Hematopoietic multipotent progenitor cell treated with erythropoietin and hydrocortisone succinate and interleukin-3 and kit ligand, for 4 days (in vitro differentiated cells): Measurements from ENCODE around the gene ABHD15.
A peak's percentile ranks its signal among the peaks of the same experiment; 100 is the strongest.
"Not testable (repeated sequence)": the region's sequence is repeated elsewhere in the genome, so short reads cannot be mapped to it uniquely, and the experiment has no call there.

Experiments used
- DNase-seq: peaks from one replicate; pipeline ENCODE4 v3.0.0-alpha.2; 2015

The ABHD15 gene

GRCh38 chr17:29568331-29569244 lies 1.8 kb upstream of the ABHD15 start, which contains the start of gene TP53I13:
Gene TP53I13, plus strand, starts transcription at chr17:29568701. Its CDS starts 58 bp downstream, at chr17:29568759.
- DNase-seq: peak; percentile 95

- DNase-seq: peak; percentile 87
These were observed 905 bp upstream of the ABHD15 start for GRCh38 chr17:29567554-29568330.

GRCh38 chr17:29567304-29567553 lies 392 bp upstream of the ABHD15 start:
- no peak for DNase-seq

- peak; percentile 77 for DNase-seq
These were observed 979 bp downstream of the ABHD15 start for GRCh38 chr17:29565643-29566472.

GRCh38 chr17:29563816-29564215 lies 3.0 kb downstream of the ABHD15 start:
- DNase-seq: no peak

- DNase-seq: no peak
These were observed 4.2 kb downstream of the ABHD15 start for GRCh38 chr17:29562615-29563014.

GRCh38 chr17:29561554-29562517 lies 5.0 kb downstream of the ABHD15 start:
- DNase-seq: peak; percentile 74

- DNase-seq: peak; percentile 58
These were observed 6.5 kb downstream of the ABHD15 start for GRCh38 chr17:29560316-29560715.

- DNase-seq: no peak
These were observed 7.2 kb downstream of the ABHD15 start for GRCh38 chr17:29559640-29560039.

GRCh38 chr17:29558139-29558538 lies 8.7 kb downstream of the ABHD15 start:
- DNase-seq: not testable (repeated sequence)

GRCh38 chr17:29557739-29558116 lies 9.1 kb downstream of the ABHD15 start:
- no peak for DNase-seq

GRCh38 chr17:29557085-29557738 lies 9.6 kb downstream of the ABHD15 start:
- DNase-seq: peak; percentile 76

- no peak for DNase-seq
These were observed 11.0 kb downstream of the ABHD15 start for GRCh38 chr17:29555840-29556239.

GRCh38 chr17:29549177-29549923 lies 17.5 kb downstream of the ABHD15 start:
- peak; percentile 67 for DNase-seq

- no peak for DNase-seq
These were observed 20.0 kb downstream of the ABHD15 start for GRCh38 chr17:29546830-29547229.

GRCh38 chr17:29546085-29546484 lies 20.8 kb downstream of the ABHD15 start:
- DNase-seq: no peak

- no peak for DNase-seq
These were observed 22.8 kb downstream of the ABHD15 start for GRCh38 chr17:29544066-29544465.

- DNase-seq: no peak
These were observed 32.9 kb downstream of the ABHD15 start for GRCh38 chr17:29533976-29534375.

- no peak for DNase-seq
These were observed 40.5 kb downstream of the ABHD15 start for GRCh38 chr17:29526322-29526721.

- no peak for DNase-seq
These were observed 42.1 kb downstream of the ABHD15 start for GRCh38 chr17:29524692-29525091.

- DNase-seq: no peak
These were observed 48.5 kb downstream of the ABHD15 start for GRCh38 chr17:29518359-29518758.
